Urinary bladder (tissue), 4 donors: ENCODE data around the gene TBC1D5. TPM values are rescaled to one million over a fixed set of nuclear protein-coding genes. Genes with fewer than 3 reads are reported as not detected.
"Not testable (repeated sequence)": the region's sequence is repeated elsewhere in the genome, so short reads cannot be mapped to it uniquely, and the experiment has no call there.

Experiments
- DNase-seq: peaks from one replicate; pipeline ENCODE4 v3.0.0-alpha.2; 2015; ENCODE audit errors: extremely low spot score
- H3K27ac ChIP-seq: one replicate; pipeline ENCODE4 v1.5.1; 2013; ENCODE audit warnings: low read depth, mild to moderate bottlenecking, moderate library complexity
- H3K36me3 ChIP-seq: one replicate; pipeline ENCODE4 v1.6.1; 2013; ENCODE audit warnings: mild to moderate bottlenecking, moderate library complexity; ENCODE audit not compliant: insufficient read depth
- H3K4me1 ChIP-seq: one replicate; pipeline ENCODE4 v1.6.1; 2013; ENCODE audit warnings: mild to moderate bottlenecking, moderate library complexity; ENCODE audit not compliant: insufficient read depth
- H3K4me3 ChIP-seq: one replicate; pipeline ENCODE4 v1.5.1; 2013; ENCODE audit warnings: low read depth, low read length
- WGBS: extraction: QIAGEN DNeasy Blood & Tissue Kit; methylation state at CpG from one replicate; pipeline ENCODE4 v1.1.7; 2013; 5-methylcytosine and 5-hydroxymethylcytosine counted together
- polyA plus RNA-seq: library from polyadenylated mRNA; stranded (reverse); fragments of 200-250 nt; gene quantifications from one replicate; pipeline ENCODE4 v1.2.3, GENCODE V29; 2013
- total RNA-seq: library from RNA; depleted of rRNA; stranded (reverse); fragments of >200 nt; gene quantifications from one replicate; pipeline ENCODE4 v1.2.3, GENCODE V29; 2014
- donor health status: healthy with polysubstance abuse.
- donor health status: healthy.

The TBC1D5 gene
- total and polyA plus RNA-seq, 2 donors: 26.2 to 145 TPM

DNA sequence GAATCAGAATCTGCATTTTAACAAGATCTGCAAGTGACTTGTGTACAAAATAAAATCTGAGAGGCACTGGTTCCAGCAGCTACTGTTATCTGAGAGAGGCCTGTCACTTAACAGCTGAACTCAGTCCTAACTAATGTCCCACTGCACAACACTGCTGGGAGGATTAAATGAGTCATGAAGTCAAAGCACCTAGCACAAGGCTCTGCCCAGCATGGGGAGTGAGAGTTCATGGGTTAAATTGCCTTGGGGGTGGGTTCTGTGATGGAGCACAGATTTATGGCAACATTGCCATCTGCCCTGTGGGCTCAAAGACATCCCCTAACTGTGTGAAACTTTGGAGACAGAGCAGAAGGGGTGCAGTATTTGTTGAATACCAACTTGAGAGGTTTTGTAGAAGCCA, 606.7 kb downstream of the TBC1D5 start:
- H3K36me3 ChIP-seq: no peaks in the 10 kb centered on the region
- DNase-seq: no peak
- no peak overlapping the region for H3K27ac ChIP-seq
- no peaks in the 10 kb centered on the region for H3K4me1 ChIP-seq
- no peak overlapping the region for H3K4me3 ChIP-seq

DNA sequence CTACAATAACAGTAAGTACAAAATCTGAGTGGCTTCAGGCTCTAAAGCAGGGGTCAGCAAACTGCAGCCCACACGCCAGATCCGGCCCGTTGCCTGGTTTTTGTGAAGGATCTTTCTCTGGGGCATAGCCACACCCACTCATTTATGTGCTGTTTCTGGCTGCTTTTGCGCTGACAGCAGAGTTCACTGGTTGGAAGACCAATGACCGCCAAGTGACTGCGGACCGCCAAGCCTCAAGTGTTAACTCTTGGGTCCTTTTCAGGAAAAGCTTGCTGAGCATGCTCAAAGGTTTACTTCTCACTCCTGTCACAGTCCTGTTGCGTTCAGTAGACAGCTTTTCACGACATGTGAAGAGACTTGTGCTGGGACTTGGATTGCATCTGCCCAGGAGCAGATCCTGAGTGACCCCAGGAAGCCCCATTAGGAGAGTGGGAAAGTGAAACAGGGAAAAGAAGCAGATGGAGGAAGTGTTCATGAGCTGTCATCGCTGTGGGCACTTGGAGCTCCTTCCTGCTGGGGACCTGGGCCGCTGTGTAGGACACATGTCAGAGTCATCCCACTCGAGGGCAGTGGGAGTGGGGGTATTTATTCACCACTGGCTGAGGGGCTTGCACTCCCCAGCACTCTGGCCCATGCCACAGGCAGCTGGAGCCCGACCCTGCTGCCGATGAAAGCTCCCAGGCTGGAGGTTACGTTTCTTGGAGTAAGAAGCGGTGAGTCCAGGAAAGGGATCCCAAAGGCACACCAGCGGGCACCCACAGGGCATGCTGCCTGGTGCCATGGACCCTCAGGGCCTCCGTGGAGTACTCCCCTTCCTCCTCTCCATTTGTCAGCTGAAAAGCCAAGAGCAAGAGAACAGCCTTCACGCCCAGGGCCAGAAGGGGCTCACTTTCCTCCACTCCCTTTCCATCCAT, 608.5 kb downstream of the TBC1D5 start:
- H3K36me3 ChIP-seq: no peaks in the 10 kb centered on the region
- WGBS: 88% methylated on average over 19 of the region's 19 CpGs
- DNase-seq: no peak
- H3K27ac ChIP-seq: no peak overlapping the region
- H3K4me1 ChIP-seq: no peaks in the 10 kb centered on the region
- no peak overlapping the region for H3K4me3 ChIP-seq

DNA sequence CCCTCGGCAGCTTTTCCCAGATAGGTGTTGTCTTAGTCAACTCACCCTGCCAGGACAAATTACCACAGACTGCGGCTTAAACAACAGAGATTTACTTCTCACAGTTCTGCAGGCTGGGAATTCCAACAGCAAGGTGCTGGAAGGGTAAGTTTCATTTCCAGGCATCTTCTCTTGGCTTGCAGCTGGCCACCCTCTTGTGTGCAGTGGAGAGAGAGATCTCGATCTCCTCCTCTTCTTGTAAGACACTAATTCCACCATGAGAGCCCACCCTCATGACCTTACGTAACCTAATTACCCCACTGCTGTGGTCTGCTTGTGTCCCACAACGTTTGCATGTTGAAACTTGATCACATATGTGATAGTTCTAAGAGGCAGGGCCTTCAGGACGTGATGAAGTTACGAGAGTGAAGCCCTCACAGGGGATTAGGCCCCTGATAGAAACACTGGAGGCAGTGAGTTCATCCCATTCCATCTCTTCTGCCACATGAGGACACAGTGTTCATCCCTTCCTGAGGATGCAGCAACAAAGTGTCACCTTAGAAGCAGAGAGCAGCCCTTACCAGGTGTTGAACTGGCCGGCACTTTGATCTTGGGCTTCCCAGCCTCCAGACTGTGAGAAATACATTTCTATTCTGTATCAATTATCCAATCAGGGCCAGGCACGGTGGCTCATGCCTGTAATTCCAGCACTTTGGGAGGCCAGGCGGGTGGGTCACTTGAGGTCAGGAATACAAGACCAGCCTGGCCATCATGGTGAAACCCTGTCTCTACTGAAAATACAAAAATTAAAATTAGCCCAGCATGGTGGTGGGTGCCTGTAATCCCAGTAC, 609.9 kb downstream of the TBC1D5 start:
- Histone ChIP-seq H3K36me3 (no peaks in the 10 kb centered on the region), H3K4me1 (no peaks in the 10 kb centered on the region), H3K27ac (no peak overlapping the region), H3K4me3 (no peak overlapping the region)
- WGBS: 77% methylated on average over 10 of the region's 10 CpGs
- DNase-seq: no peak

DNA sequence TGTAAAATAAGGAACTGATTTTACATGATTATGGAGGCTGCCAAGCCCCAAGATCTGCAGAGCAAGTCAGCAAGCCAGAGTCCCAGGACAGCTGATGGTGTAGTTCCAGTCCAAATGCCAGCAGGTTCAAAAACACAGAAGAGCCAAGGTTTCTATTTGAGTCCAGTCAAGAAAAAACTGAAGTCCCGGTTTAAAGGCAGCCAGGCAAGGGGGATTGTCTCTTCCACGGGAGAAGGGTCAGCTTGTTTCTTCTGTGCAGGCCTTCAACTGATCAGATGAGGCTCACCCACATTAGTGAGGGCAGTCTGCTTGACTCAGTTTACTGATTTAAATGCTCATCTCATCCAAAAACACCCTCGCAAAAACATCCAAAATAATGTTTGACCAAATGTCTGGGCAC, 611.5 kb downstream of the TBC1D5 start:
- Histone ChIP-seq H3K27ac (no peak overlapping the region), H3K4me3 (no peak overlapping the region), H3K4me1 (no peaks in the 10 kb centered on the region), H3K36me3 (no peaks in the 10 kb centered on the region)
- DNase-seq: no peak
- WGBS: 85% methylated on average over 3 of the region's 3 CpGs

DNA sequence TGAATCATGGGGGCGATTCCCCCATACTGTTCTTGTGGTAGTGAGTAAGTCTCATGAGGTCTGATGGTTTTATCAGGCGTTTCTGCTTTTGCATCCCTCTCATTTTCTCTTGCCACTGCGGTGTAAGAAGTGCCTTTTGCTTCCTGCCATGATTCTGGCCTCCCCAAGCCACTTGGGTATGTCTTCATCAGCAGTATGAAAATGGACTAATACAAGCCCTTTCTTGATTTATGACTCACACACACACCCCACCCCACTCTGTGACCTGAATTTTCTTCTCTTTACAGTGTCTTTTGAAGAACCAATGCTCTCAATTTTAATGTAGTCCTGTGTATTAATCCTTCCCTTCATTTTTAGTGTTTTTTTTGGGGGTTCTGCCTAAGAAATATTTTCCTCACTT, 612.9 kb downstream of the TBC1D5 start:
- DNase-seq: no peak
- Histone ChIP-seq H3K27ac (no peak overlapping the region), H3K4me1 (no peaks in the 10 kb centered on the region), H3K36me3 (no peaks in the 10 kb centered on the region), H3K4me3 (no peak overlapping the region)
- WGBS: 83% methylated on average over 3 of the region's 3 CpGs

DNA sequence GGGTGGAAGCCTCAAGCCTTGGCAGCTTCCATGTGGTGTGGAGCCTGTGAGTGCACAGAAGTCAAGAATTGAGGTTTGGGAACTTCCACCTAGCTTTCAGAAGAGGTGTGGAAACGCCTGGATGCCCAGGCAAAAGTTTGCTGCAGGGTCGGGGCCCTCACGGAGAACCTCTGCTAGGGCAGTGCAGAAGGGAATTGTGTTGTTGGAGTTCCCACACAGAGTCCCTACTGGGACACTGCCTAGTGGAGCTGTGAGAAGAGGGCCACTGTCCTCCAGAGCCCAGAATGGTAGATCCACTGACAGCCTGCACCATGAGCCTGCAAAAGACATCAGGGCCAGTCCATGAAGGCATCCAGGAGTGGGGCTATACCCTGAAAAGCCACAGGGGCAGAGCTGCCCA, 613.8 kb downstream of the TBC1D5 start:
- WGBS: 91% methylated on average over 3 of the region's 3 CpGs
- not testable (repeated sequence) for H3K36me3 ChIP-seq, H3K4me3 ChIP-seq, DNase-seq, H3K4me1 ChIP-seq, H3K27ac ChIP-seq

DNA sequence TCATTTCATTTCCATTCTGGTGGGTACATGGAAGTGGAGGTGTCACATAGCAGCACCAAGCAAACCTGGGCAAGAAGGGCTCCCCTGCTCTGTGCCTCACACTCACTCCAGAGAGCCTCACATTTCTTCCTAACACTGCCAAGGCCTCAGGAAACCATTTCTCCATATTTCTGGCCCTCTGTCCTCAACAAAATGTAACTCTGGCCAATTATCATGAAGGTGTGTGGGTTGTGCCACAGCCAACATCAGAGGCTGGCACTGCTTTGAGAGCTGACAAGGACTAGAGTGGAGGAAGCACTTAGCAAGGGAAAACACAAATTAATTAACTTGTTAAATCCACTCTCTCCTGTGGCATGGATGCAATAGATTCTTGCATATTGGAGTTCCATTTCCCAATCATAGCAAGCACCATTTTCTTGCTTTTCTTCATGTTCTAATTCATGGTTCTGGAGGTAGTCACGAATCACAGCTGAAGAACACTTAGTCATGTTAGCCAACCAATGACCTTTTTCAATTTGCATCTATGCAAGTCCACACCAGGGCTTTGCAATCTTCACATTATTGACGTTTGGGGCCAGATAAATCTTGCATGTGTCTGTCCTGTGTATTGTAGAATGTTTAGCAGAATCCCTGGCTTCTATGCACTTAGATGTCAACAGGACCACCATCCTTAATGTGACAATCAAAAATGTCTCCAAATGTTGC, 616.5 kb downstream of the TBC1D5 start:
- Histone ChIP-seq H3K4me3 (no peak overlapping the region), H3K27ac (no peak overlapping the region), H3K4me1 (no peaks in the 10 kb centered on the region), H3K36me3 (no peaks in the 10 kb centered on the region)
- DNase-seq: no peak
- WGBS: 77% methylated on average over 2 of the region's 2 CpGs

DNA sequence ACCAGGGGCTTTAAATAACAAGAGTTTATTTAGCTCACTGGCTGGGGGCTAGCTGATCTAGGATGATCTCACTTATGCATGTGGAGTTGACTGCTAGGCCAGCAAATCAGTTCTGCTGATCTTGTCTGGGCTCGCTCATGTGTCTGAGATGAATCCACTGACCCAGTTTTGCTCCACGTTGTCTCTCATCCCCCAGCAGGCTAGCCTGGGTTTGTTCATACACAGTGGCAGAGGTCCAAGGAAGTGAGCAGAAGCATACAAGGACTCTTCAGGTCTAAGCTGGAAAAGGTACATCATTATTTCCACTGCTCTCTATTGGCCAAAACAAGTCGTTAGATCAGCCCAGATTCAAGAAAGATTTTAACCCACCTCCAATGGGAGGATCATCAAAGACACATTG, 619.7 kb downstream of the TBC1D5 start:
- Histone ChIP-seq H3K4me1 (no peaks in the 10 kb centered on the region), H3K4me3 (no peak overlapping the region), H3K27ac (no peak overlapping the region), H3K36me3 (no peaks in the 10 kb centered on the region)
- DNase-seq: no peak
- 89% methylated on average over 3 of the region's 3 CpGs for WGBS

DNA sequence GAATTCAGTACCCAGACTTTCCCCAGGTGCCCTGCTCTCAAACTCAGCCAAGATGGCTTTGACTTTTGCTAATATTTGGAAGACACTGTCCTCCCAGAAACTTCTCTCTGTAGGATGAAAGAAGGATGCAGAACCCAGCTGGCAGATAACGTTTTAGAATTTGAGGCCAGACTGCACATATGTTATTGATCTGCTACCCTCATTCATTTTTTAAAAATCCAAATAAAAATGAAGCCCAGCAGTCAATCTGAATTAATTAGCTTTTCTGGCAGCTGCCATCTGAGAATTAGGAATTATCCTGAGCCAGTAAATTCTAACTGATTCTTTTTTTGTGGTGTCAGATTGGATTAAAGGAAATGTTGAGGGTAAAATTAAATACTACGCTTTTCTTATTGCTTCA, 621.1 kb downstream of the TBC1D5 start:
- H3K4me3 ChIP-seq: no peak overlapping the region
- DNase-seq: no peak
- no peak overlapping the region for H3K27ac ChIP-seq
- WGBS: 70% methylated on average over 2 of the region's 2 CpGs
- no peaks in the 10 kb centered on the region for H3K4me1 ChIP-seq
- no peaks in the 10 kb centered on the region for H3K36me3 ChIP-seq

DNA sequence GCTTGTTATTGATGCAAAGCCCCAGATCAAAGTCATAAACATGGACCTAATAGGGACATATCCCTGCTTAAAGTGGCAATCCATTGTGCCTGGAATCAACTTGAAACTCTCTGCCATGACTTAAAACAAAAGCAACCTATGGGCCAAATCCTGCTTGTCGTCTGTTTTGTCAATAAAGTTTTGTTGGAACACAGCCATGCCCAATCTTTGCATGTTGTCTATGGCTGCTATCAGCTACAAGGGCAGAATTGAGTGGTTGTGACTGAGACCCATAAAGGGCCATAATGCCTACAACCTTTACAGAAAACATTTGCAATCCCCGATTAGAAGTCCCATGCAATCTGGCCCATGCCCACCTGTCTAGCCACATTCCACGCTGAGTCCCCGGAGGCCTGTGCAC, 622.3 kb downstream of the TBC1D5 start:
- no peaks in the 10 kb centered on the region for H3K4me1 ChIP-seq
- 92% methylated on average over 4 of the region's 4 CpGs for WGBS
- DNase-seq: no peak
- no peaks in the 10 kb centered on the region for H3K36me3 ChIP-seq
- H3K27ac ChIP-seq: no peak overlapping the region
- H3K4me3 ChIP-seq: no peak overlapping the region

DNA sequence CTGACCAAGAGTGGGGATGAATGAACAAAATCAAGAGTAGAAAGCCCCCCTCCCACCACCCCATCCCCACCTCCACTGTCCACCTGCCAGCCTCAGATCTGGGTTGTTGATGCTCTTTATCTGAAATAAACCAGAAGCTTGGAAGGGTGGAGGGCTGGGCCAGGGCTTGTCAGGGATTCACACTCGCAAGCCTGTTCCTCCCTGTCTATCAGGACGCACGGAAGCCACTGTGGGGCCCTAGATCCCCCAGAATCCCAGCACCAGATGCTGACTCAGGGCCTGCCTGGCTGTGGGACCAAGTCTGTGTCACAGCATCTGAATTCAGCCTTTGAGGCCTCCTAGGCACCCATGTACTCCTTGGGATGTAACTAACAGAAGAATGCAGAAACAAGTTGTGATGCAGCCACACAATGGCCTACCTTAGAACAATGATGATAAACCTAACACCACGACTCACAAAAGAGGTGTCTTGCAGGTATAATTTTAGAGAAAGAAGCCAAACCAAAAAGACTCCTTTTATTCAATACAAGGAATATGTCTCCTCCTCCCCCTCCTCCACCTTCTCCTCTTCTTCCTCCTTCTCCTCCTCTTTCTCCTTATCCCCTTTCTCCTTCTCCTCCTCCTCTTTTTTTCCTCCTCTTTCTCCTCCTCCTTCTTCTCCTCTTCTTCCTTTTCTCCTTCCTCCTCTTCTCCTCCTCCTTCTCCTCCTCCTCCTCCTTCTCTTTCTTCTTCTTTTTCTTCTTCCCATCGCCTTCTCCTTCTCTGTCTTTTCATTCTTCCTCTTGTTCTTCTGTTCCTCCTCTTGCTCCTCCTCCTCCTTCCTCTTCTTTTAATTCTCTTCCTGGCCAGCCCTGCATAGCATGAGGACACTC, 623.0 kb downstream of the TBC1D5 start:
- 87% methylated on average over 5 of the region's 5 CpGs for WGBS
- no peak for DNase-seq

DNA sequence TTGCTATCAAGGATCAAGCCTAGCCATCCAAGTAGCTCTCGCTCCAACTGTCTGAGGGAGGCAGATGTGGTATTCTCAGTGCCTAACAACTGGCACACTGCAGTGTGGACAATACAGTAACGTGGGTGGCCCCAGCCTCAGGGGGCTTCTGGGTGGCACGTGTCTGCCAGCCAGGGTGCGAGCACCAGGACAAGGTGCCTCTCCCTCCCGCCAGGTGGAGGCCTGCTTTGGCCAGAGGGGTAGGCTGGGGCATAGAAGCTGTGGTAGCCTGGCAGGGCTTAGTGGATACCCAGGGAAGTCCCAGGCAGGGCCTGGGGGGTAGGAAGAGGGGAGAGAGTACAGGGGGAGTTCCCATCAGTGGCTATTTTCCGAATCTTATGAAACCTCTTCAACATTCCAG, 623.7 kb downstream of the TBC1D5 start:
- Histone ChIP-seq H3K27ac (no peak overlapping the region), H3K4me1 (no peaks in the 10 kb centered on the region), H3K36me3 (no peaks in the 10 kb centered on the region), H3K4me3 (no peak overlapping the region)
- WGBS: 93% methylated on average over 6 of the region's 6 CpGs
- DNase-seq: no peak

More for the DNA sequence above, 623.0 kb downstream of the TBC1D5 start:
- Histone ChIP-seq H3K4me1 (no peaks in the 10 kb centered on the region), H3K27ac (no peak overlapping the region), H3K4me3 (no peak overlapping the region), H3K36me3 (no peaks in the 10 kb centered on the region)
